H9 (cell line): ENCODE results near the gene LSP1. TPM values are rescaled to one million over a fixed set of nuclear protein-coding genes. Genes with fewer than 3 reads are reported as not detected.

Experiments used
- DNase-seq: peaks from one replicate; pipeline ENCODE4 v3.0.0-alpha.2; 2017
- H2AFZ ChIP-seq: one replicate; pipeline ENCODE4 v1.6.1; 2013; ENCODE audit warnings: mild to moderate bottlenecking, low read length, control low read depth, moderate library complexity
- H2AK5ac ChIP-seq: 2 replicates; pipeline ENCODE4 v1.6.1; 2013; ENCODE audit warnings: low read length, control low read depth, mixed read lengths; ENCODE audit not compliant: insufficient read length
- H2BK120ac ChIP-seq: one replicate; pipeline ENCODE4 v1.6.1; 2013; ENCODE audit warnings: low read depth, mild to moderate bottlenecking, low read length, control low read depth, inconsistent platforms; ENCODE audit not compliant: poor library complexity, severe bottlenecking
- H2BK12ac ChIP-seq: 2 replicates; pipeline ENCODE4 v1.6.1; 2013; ENCODE audit warnings: low read length, control low read depth, mixed read lengths, low read depth; ENCODE audit not compliant: insufficient read length
- H2BK15ac ChIP-seq: 2 replicates; pipeline ENCODE4 v1.6.1; 2013; ENCODE audit warnings: low read depth, low read length, control low read depth
- H2BK20ac ChIP-seq: one replicate; pipeline ENCODE4 v1.6.1; 2013; ENCODE audit warnings: low read depth, mild to moderate bottlenecking, low read length, control low read depth, inconsistent platforms; ENCODE audit not compliant: poor library complexity, severe bottlenecking
- H2BK5ac ChIP-seq: 2 replicates; pipeline ENCODE4 v1.6.1; 2013; ENCODE audit warnings: low read length, control low read depth, mixed read lengths; ENCODE audit not compliant: insufficient read length
- H3K14ac ChIP-seq: 2 replicates; pipeline ENCODE4 v1.6.1; 2013; ENCODE audit warnings: low read length, control low read depth; ENCODE audit not compliant: insufficient read depth
- H3K18ac ChIP-seq: 2 replicates; pipeline ENCODE4 v1.6.1; 2013; ENCODE audit warnings: low read depth, mild to moderate bottlenecking, mixed read lengths, low read length, control low read depth; ENCODE audit not compliant: insufficient read length
- H3K23ac ChIP-seq: 2 replicates; pipeline ENCODE4 v1.6.1; 2013; ENCODE audit warnings: low read length, control low read depth, mixed read lengths, low read depth; ENCODE audit not compliant: insufficient read length
- H3K23me2 ChIP-seq: 2 replicates; pipeline ENCODE4 v1.6.1; 2013; ENCODE audit warnings: low read depth, mild to moderate bottlenecking, mixed read lengths, low read length, control low read depth; ENCODE audit not compliant: insufficient read length, poor library complexity, severe bottlenecking
- H3K27ac ChIP-seq: 2 replicates; pipeline ENCODE4 v1.5.1; 2013; ENCODE audit warnings: low read length, control low read depth, mixed read lengths, low read depth; ENCODE audit not compliant: insufficient read length
- H3K27me3 ChIP-seq: 2 replicates; pipeline ENCODE4 v1.6.1; 2013; ENCODE audit warnings: low read length, control low read depth, inconsistent platforms; ENCODE audit not compliant: insufficient read depth
- H3K4ac ChIP-seq: 2 replicates; pipeline ENCODE4 v1.6.1; 2013; ENCODE audit warnings: low read depth, mild to moderate bottlenecking, control low read depth, inconsistent platforms, low read length, moderate library complexity
- H3K4me1 ChIP-seq: 2 replicates; pipeline ENCODE4 v1.6.1; 2013; ENCODE audit warnings: low read length, control low read depth, inconsistent platforms; ENCODE audit not compliant: insufficient read depth
- H3K4me2 ChIP-seq: 2 replicates; pipeline ENCODE4 v1.6.1; 2013; ENCODE audit warnings: low read length, control low read depth, mixed read lengths; ENCODE audit not compliant: insufficient read length, insufficient read depth
- H3K56ac ChIP-seq: 2 replicates; pipeline ENCODE4 v1.6.1; 2013; ENCODE audit warnings: low read depth, mild to moderate bottlenecking, mixed read lengths, low read length, control low read depth; ENCODE audit not compliant: insufficient read length
- H3K79me1 ChIP-seq: 2 replicates; pipeline ENCODE4 v1.6.1; 2013; ENCODE audit warnings: low read depth, mild to moderate bottlenecking, moderate library complexity, low read length, control low read depth, inconsistent platforms; ENCODE audit not compliant: insufficient read depth, poor library complexity, severe bottlenecking
- H3K79me2 ChIP-seq: 2 replicates; pipeline ENCODE4 v1.6.1; 2013; ENCODE audit warnings: low read length, control low read depth, inconsistent platforms; ENCODE audit not compliant: insufficient read depth
- H3K9ac ChIP-seq: 2 replicates; pipeline ENCODE4 v1.6.1; 2013; ENCODE audit warnings: low read length, control low read depth, mixed read lengths; ENCODE audit not compliant: insufficient read length; ENCODE audit errors: extremely low read depth
- H3K9me3 ChIP-seq: one replicate; pipeline ENCODE4 v1.6.1; 2013; ENCODE audit warnings: low read depth, low read length, inconsistent platforms; ENCODE audit not compliant: control insufficient read depth
- H3T11ph ChIP-seq: one replicate; pipeline ENCODE4 v1.6.1; 2013; ENCODE audit warnings: mild to moderate bottlenecking, low read length, control low read depth, inconsistent platforms
- H4K20me1 ChIP-seq: one replicate; pipeline ENCODE4 v1.6.1; 2013; ENCODE audit not compliant: control insufficient read depth, insufficient read length, insufficient read depth
- H4K5ac ChIP-seq: 2 replicates; pipeline ENCODE4 v1.6.1; 2013; ENCODE audit warnings: low read depth, mild to moderate bottlenecking, mixed read lengths, low read length, control low read depth; ENCODE audit not compliant: insufficient read length
- H4K8ac ChIP-seq: replicated peaks from 2 replicates; pipeline ENCODE4 v1.6.1; 2013; ENCODE audit warnings: low read length, control low read depth, mixed read lengths, low read depth; ENCODE audit not compliant: insufficient read length
- H4K91ac ChIP-seq: 2 replicates; pipeline ENCODE4 v1.6.1; 2013; ENCODE audit warnings: low read depth, mild to moderate bottlenecking, moderate library complexity, mixed read lengths, low read length, control low read depth; ENCODE audit not compliant: insufficient read length
- H3K27ac Mint-ChIP-seq, 3 experiments: 2 replicates in 2 of 3; 3 replicates in 1 of 3; pipeline ENCODE4 v1.8.0; 2020 to 2021; ENCODE audit warnings: mixed read lengths in 3 of 3, mild to moderate bottlenecking in 1 of 3, moderate library complexity in 1 of 3
- H3K27me3 Mint-ChIP-seq: 2 replicates; pipeline ENCODE4 v1.8.0; 2021; ENCODE audit warnings: low read depth, mild to moderate bottlenecking, moderate library complexity, mixed read lengths
- H3K36me3 Mint-ChIP-seq, 3 experiments: 2 replicates in 2 of 3; 3 replicates in 1 of 3; pipeline ENCODE4 v1.8.0; 2020 to 2021; ENCODE audit warnings: low read depth in 3 of 3, mixed read lengths in 3 of 3; ENCODE audit not compliant: insufficient read depth in 1 of 3
- H3K4me1 Mint-ChIP-seq, 2 experiments: 2 replicates each; pipeline ENCODE4 v1.8.0; 2020; ENCODE audit warnings: mixed read lengths in 2 of 2
- H3K4me3 Mint-ChIP-seq, 2 experiments: 2 replicates in 1 of 2; 3 replicates in 1 of 2; pipeline ENCODE4 v1.8.0; 2020 to 2021; ENCODE audit warnings: mild to moderate bottlenecking in 2 of 2, mixed read lengths in 2 of 2, moderate library complexity in 1 of 2
- H3K9me3 Mint-ChIP-seq, 2 experiments: 2 replicates in 1 of 2; 3 replicates in 1 of 2; pipeline ENCODE4 v1.8.0; 2020; ENCODE audit warnings: mild to moderate bottlenecking in 2 of 2, mixed read lengths in 2 of 2, moderate library complexity in 1 of 2
- CTCF ChIP-seq: fragments of 200-600 bp; sonication (generic); conservative IDR thresholded peaks from 3 replicates; pipeline ENCODE4 v1.8.0; 2021; ENCODE audit warnings: antibody characterized with exemption, mild to moderate bottlenecking
- WGBS: extraction: QIAGEN DNeasy Blood & Tissue Kit; methylation state at CpG from one replicate; pipeline ENCODE4 v1.1.7; 2013; ENCODE audit warnings: missing lambda C conversion rate, low lambda C conversion rate, mixed read lengths; ENCODE audit not compliant: insufficient read length; ENCODE audit errors: extremely low coverage; 5-methylcytosine and 5-hydroxymethylcytosine counted together
- total RNA-seq: library from RNA; stranded (reverse); gene quantifications from 2 replicates; pipeline ENCODE4 v1.2.1, GENCODE V29; 2021

Gene LSP1
- total RNA-seq, 1 experiment from 2014 or later = not detected

- no peak overlapping the region for H2BK5ac ChIP-seq
- no peaks in the 10 kb centered on the region for H4K20me1 ChIP-seq
- Mint-ChIP-seq H3K4me3 (no peak overlapping the region), H3K9me3 (no peaks in the 10 kb centered on the region; a peak in 1 of 5 replicates), H3K4me1 (peaks cover 5 to 8% of the 10 kb centered on the region in 2 experiments), H3K27me3 (peaks cover 33% of the 10 kb centered on the region), H3K27ac (no peak overlapping the region), H3K36me3 (no peaks in the 10 kb centered on the region)
- no peaks in the 10 kb centered on the region for H3K9me3 ChIP-seq
- H3K56ac ChIP-seq = no peak overlapping the region
- H4K91ac ChIP-seq = no peak overlapping the region
- no peaks in the 10 kb centered on the region for H3K79me1 ChIP-seq
- H2BK120ac ChIP-seq = no peak overlapping the region
- no peak overlapping the region for H2BK12ac ChIP-seq
- no CpG with 5 or more reads among the region's 10 CpGs for WGBS
- no peak overlapping the region for H3K14ac ChIP-seq
- no peak overlapping the region for H3K27ac ChIP-seq
- no peak overlapping the region for H4K5ac ChIP-seq
- TF ChIP-seq CTCF = no peak
- no peak overlapping the region for H2BK20ac ChIP-seq
- H3K23ac ChIP-seq = no peak overlapping the region
- no peak overlapping the region for H3T11ph ChIP-seq
- no peak overlapping the region for H3K4me2 ChIP-seq
- no peak overlapping the region for H3K9ac ChIP-seq
- no peak overlapping the region for H2BK15ac ChIP-seq
- H3K18ac ChIP-seq = no peak overlapping the region
- no peak overlapping the region for H4K8ac ChIP-seq
- no peaks in the 10 kb centered on the region for H3K79me2 ChIP-seq
- no peaks in the 10 kb centered on the region for H3K23me2 ChIP-seq
- no peak overlapping the region for H2AK5ac ChIP-seq
- DNase-seq = no peak
- H3K27me3 ChIP-seq = no peaks in the 10 kb centered on the region; the same call in 1 of the 2 replicates
- H3K4ac ChIP-seq = no peak overlapping the region
- no peak overlapping the region for H2AFZ ChIP-seq
- H3K4me1 ChIP-seq = no peaks in the 10 kb centered on the region
Measured at GRCh38 chr11:1896468-1896867, 43.6 kb downstream of the LSP1 start.
